HEK293T (cell line): ENCODE measurements around the gene DGKE.

ENCODE experiments used
- ARNT ChIP-seq: fragments of 450-650 bp; IDR thresholded peaks from 2 replicates; pipeline ENCODE4 v1.6.1; 2017; ENCODE audit warnings: mild to moderate bottlenecking
- BHLHE40 ChIP-seq: fragments of 450-650 bp; IDR thresholded peaks from 2 replicates; pipeline ENCODE4 v1.6.1; 2016; ENCODE audit warnings: mild to moderate bottlenecking, moderate library complexity, borderline replicate concordance
- CTBP1 ChIP-seq: fragments of 450-650 bp; IDR thresholded peaks from 2 replicates; pipeline ENCODE4 v1.6.1; 2016; ENCODE audit warnings: borderline replicate concordance
- ELF4 ChIP-seq: fragments of 450-650 bp; IDR thresholded peaks from 2 replicates; pipeline ENCODE4 v1.6.1; 2017; ENCODE audit warnings: antibody characterized with exemption
- FOXA1 ChIP-seq: fragments of 450-650 bp; IDR thresholded peaks from 2 replicates; pipeline ENCODE4 v1.6.1; 2016; ENCODE audit warnings: mild to moderate bottlenecking
- FOXK2 ChIP-seq: fragments of 450-650 bp; IDR thresholded peaks from 2 replicates; pipeline ENCODE4 v1.6.1; 2016; ENCODE audit warnings: mild to moderate bottlenecking
- FOXM1 ChIP-seq: fragments of 450-650 bp; IDR thresholded peaks from 2 replicates; pipeline ENCODE4 v1.6.1; 2017; ENCODE audit warnings: mild to moderate bottlenecking, borderline replicate concordance
- HDGF ChIP-seq: fragments of 450-650 bp; IDR thresholded peaks from 2 replicates; pipeline ENCODE4 v1.6.1; 2017; ENCODE audit warnings: antibody characterized with exemption, borderline replicate concordance
- LEF1 ChIP-seq: fragments of 450-650 bp; IDR thresholded peaks from 2 replicates; pipeline ENCODE4 v1.6.1; 2017; ENCODE audit warnings: mild to moderate bottlenecking, borderline replicate concordance
- NFRKB ChIP-seq: fragments of 450-650 bp; IDR thresholded peaks from 2 replicates; pipeline ENCODE4 v1.6.1; 2016; ENCODE audit warnings: mild to moderate bottlenecking, moderate library complexity
- SP1 ChIP-seq: fragments of 450-650 bp; IDR thresholded peaks from 2 replicates; pipeline ENCODE4 v1.6.1; 2017
- SUZ12 ChIP-seq: fragments of 450-650 bp; IDR thresholded peaks from 2 replicates; pipeline ENCODE4 v1.6.1; 2016; ENCODE audit warnings: mild to moderate bottlenecking
- TARDBP ChIP-seq: fragments of 450-650 bp; IDR thresholded peaks from 2 replicates; pipeline ENCODE4 v1.6.1; 2016
- ZNF384 ChIP-seq: fragments of 450-650 bp; IDR thresholded peaks from 2 replicates; pipeline ENCODE4 v1.6.1; 2016

DNA sequence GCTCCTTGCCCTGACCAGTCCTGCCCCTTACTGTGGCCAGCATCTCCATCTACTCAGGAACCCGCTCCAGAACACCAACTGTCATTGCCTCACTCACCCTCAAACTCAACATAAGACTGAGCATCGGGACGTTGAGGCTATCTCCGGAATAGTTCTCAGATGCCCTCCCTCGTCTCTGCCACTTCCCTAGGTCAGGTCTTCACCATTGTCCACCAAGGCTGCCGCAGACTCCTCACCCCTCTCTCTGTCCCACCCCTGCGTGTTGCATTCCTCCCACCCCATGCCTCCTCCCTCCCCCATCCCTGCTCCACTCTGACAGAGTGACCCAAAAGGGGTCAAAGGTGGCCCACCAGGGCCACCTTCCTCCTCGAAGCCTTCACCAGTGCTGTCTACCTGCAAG is 37.4 kb upstream of the DGKE start:
- TF ChIP-seq TARDBP (no peak), CTBP1 (no peak), FOXK2 (no peak), BHLHE40 (no peak), FOXM1 (no peak), SP1 (no peak), HDGF (no peak), ELF4 (no peak), SUZ12 (no peak), ZNF384 (no peak), FOXA1 (no peak), LEF1 (no peak), NFRKB (no peak), ARNT (no peak)
